Body of pancreas (tissue), 4 donors: ENCODE measurements around the gene CHST14.

Experiments used
- POLR2A ChIP-seq, 3 donors: fragments of 450-650 bp; IDR thresholded peaks; one replicate each; pipeline ENCODE4 v1.6.1; 2016; ENCODE audit warnings: antibody characterized with exemption in 3 of 3, mild to moderate bottlenecking in 2 of 3
- TF ChIP-seq, protein P1 (sequence below), 7 experiments: fragments of 450-650 bp in 4 of 7; fragments of 200-600 bp in 3 of 7; sonication (generic) in 3 of 7; IDR thresholded peaks; one replicate each; pipeline ENCODE4 v1.5.1; 2016 to 2019; ENCODE audit warnings: antibody characterized with exemption in 7 of 7

DNA sequence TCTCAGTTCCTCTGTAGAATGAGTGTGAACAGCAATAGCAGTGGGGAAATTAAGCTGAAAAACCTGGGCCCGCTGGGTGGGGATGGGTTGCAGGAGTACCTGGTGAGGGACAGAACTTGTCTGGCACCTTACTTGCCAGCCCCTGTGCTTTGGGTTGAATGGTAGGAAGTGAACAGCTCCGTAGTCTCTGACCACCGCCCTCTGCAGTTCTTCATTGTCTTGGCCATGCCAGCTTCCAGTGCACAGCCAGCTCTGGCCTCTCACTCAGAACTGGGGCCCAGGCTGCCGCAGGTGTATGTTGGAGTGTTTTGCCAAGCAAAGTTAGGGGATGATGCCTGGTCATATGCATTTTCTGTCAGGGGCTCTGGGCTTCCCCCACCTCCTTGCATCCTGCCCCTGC lies 14.0 kb upstream of the CHST14 start:
- TF ChIP-seq, protein P1, sequence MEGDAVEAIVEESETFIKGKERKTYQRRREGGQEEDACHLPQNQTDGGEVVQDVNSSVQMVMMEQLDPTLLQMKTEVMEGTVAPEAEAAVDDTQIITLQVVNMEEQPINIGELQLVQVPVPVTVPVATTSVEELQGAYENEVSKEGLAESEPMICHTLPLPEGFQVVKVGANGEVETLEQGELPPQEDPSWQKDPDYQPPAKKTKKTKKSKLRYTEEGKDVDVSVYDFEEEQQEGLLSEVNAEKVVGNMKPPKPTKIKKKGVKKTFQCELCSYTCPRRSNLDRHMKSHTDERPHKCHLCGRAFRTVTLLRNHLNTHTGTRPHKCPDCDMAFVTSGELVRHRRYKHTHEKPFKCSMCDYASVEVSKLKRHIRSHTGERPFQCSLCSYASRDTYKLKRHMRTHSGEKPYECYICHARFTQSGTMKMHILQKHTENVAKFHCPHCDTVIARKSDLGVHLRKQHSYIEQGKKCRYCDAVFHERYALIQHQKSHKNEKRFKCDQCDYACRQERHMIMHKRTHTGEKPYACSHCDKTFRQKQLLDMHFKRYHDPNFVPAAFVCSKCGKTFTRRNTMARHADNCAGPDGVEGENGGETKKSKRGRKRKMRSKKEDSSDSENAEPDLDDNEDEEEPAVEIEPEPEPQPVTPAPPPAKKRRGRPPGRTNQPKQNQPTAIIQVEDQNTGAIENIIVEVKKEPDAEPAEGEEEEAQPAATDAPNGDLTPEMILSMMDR (IDR thresholded peaks at IDR 0.05): no peak
- no peak for TF ChIP-seq POLR2A (IDR thresholded peaks at IDR 0.05)
